ENCODE measurements around the gene UBE3B. TPM values are rescaled to one million over a fixed set of nuclear protein-coding genes. Genes with fewer than 3 reads are reported as not detected.

The UBE3B gene
- polyA plus RNA-seq, 1 donor (not counting 4 experiments of a cell fraction or from before 2014, with no cell fraction given) = 27.1 TPM

DNA sequence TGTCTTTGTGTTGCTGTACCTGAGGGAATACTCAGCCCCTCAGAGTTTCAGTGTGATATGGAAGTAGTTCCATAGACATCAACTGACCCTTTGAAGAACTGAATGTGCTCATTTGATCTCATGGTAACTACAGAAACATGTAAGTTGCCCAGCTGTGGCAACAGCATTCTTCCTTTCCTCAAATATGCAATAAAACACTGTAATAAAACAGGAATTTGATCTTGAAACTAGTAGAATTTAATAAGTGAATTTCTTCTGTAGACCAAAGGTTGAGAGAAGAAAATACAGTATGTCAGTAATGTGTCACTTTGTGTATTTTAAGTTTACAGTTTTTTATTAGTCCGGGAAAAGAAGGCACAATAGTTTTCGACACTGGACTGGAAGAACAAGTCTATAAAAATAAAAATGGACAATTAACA lies 32.2 kb upstream of the UBE3B start:
- no peaks in the 10 kb centered on the region for H3K27me3 ChIP-seq (ENCODE audit: control insufficient read depth, extremely low read depth, insufficient read depth, low read length)
- DNase-seq (ENCODE audit: low read depth, low spot score) (no peak), FAIRE-seq (no peak)
- H3K4me3 ChIP-seq (ENCODE audit: control insufficient read depth in 2 of 3, extremely low read depth in 1 of 3, insufficient read depth in 2 of 3, low read depth in 1 of 3, low read length in 3 of 3) = no peak overlapping the region
- H3K9me3 ChIP-seq (ENCODE audit: control insufficient read depth, low read depth, low read length) = no peaks in the 10 kb centered on the region
- no peak overlapping the region for H3K9ac ChIP-seq (ENCODE audit: control insufficient read depth, extremely low read depth, insufficient read depth, low read length)
- TF ChIP-seq CTCF (optimal IDR thresholded peaks at IDR 0.05 in 1 of 3, IDR thresholded peaks at IDR 0.05 in 1 of 3, conservative IDR thresholded peaks at IDR 0.05 in 1 of 3; ENCODE audit: extremely low read depth in 1 of 3, insufficient read depth in 2 of 3, low read length in 3 of 3) (no peak), EZH2 (IDR thresholded peaks at IDR 0.05; ENCODE audit: low read length) (no peak)
- H4K20me1 ChIP-seq (ENCODE audit: control insufficient read depth, extremely low read depth, insufficient read depth, low read length) = peaks cover 4% of the 10 kb centered on the region
- no peaks in the 10 kb centered on the region for H3K9me1 ChIP-seq (ENCODE audit: control insufficient read depth, extremely low read depth, insufficient read depth, low read length)
- H3K4me2 ChIP-seq (ENCODE audit: control insufficient read depth, extremely low read depth, insufficient read depth, low read depth, low read length) = no peak overlapping the region
- dilution Hi-C loops (cut with MboI; ENCODE audit: extremely low pct_ligation_motif_present, low sequenced_read_pairs) = no loop called here
- H2AFZ ChIP-seq (ENCODE audit: control insufficient read depth, low read length) = no peak overlapping the region
- H3K79me2 ChIP-seq (ENCODE audit: control insufficient read depth, insufficient read depth, low read length) = peaks cover 3% of the 10 kb centered on the region
- peaks cover 18 to 27% of the 10 kb centered on the region in 2 experiments for H3K36me3 ChIP-seq (ENCODE audit: control insufficient read depth in 2 of 2, extremely low read depth in 1 of 2, insufficient read depth in 2 of 2, low read length in 2 of 2)
- no peaks in the 10 kb centered on the region for H3K4me1 ChIP-seq (ENCODE audit: control insufficient read depth, extremely low read depth, insufficient read depth, low read length)
- no peak overlapping the region for H3K27ac ChIP-seq (ENCODE audit: control insufficient read depth, insufficient read depth, low read length)

GRCh38 chr12:109446869-109447268 lies 30.6 kb upstream of the UBE3B start:
- Histone ChIP-seq H3K9ac (ENCODE audit: control insufficient read depth, extremely low read depth, insufficient read depth, low read length) (no peak overlapping the region), H3K4me1 (ENCODE audit: control insufficient read depth, extremely low read depth, insufficient read depth, low read length) (no peaks in the 10 kb centered on the region), H3K36me3 (ENCODE audit: control insufficient read depth in 2 of 2, extremely low read depth in 1 of 2, insufficient read depth in 2 of 2, low read length in 2 of 2) (peaks cover 26 to 38% of the 10 kb centered on the region in 2 experiments), H3K79me2 (ENCODE audit: control insufficient read depth, insufficient read depth, low read length) (peaks cover 15% of the 10 kb centered on the region), H3K9me3 (ENCODE audit: control insufficient read depth, low read depth, low read length) (no peaks in the 10 kb centered on the region), H3K9me1 (ENCODE audit: control insufficient read depth, extremely low read depth, insufficient read depth, low read length) (peaks cover 2% of the 10 kb centered on the region), H4K20me1 (ENCODE audit: control insufficient read depth, extremely low read depth, insufficient read depth, low read length) (peaks cover 4% of the 10 kb centered on the region), H3K27me3 (ENCODE audit: control insufficient read depth, extremely low read depth, insufficient read depth, low read length) (no peaks in the 10 kb centered on the region), H2AFZ (ENCODE audit: control insufficient read depth, low read length) (no peak overlapping the region), H3K4me3 (ENCODE audit: control insufficient read depth in 2 of 3, extremely low read depth in 1 of 3, insufficient read depth in 2 of 3, low read depth in 1 of 3, low read length in 3 of 3) (no peak overlapping the region), H3K4me2 (ENCODE audit: control insufficient read depth, extremely low read depth, insufficient read depth, low read depth, low read length) (no peak overlapping the region), H3K27ac (ENCODE audit: control insufficient read depth, insufficient read depth, low read length) (no peak overlapping the region)
- FAIRE-seq (no peak), DNase-seq (ENCODE audit: low read depth, low spot score) (no peak)
- dilution Hi-C loops (cut with MboI; ENCODE audit: extremely low pct_ligation_motif_present, low sequenced_read_pairs) = no loop called here
- no peak for TF ChIP-seq EZH2 (IDR thresholded peaks at IDR 0.05; ENCODE audit: low read length)
- no peak for TF ChIP-seq CTCF (optimal IDR thresholded peaks at IDR 0.05 in 1 of 3, IDR thresholded peaks at IDR 0.05 in 1 of 3, conservative IDR thresholded peaks at IDR 0.05 in 1 of 3; ENCODE audit: extremely low read depth in 1 of 3, insufficient read depth in 2 of 3, low read length in 3 of 3)
